Testis (tissue), 3 donors: ENCODE results near the gene ITPRIP. TPM values are rescaled to one million over a fixed set of nuclear protein-coding genes. Genes with fewer than 3 reads are reported as not detected.

Experiments used
- DNase-seq: peaks from one replicate; pipeline ENCODE4 v3.0.0-alpha.2; 2019
- H3K27ac ChIP-seq, 2 donors: fragments of 200-600 bp; sonication (generic); one replicate each; pipeline ENCODE4 v1.5.1; 2019
- H3K27me3 ChIP-seq: fragments of 200-600 bp; sonication (generic); one replicate; pipeline ENCODE4 v1.5.1; 2019
- H3K36me3 ChIP-seq: fragments of 200-600 bp; sonication (generic); one replicate; pipeline ENCODE4 v1.5.1; 2017; ENCODE audit warnings: low read depth; ENCODE audit errors: missing control alignments
- H3K4me1 ChIP-seq: fragments of 200-600 bp; sonication (generic); one replicate; pipeline ENCODE4 v1.5.1; 2019
- H3K4me3 ChIP-seq, 2 donors: fragments of 200-600 bp; sonication (generic); one replicate each; pipeline ENCODE4 v1.5.1; 2017 to 2019
- H3K9me3 ChIP-seq: fragments of 200-600 bp; sonication (generic); one replicate; pipeline ENCODE4 v1.5.1; 2017
- CTCF ChIP-seq, 3 experiments: fragments of 450-650 bp in 2 of 3; fragments of 200-600 bp in 1 of 3; sonication (generic) in 1 of 3; IDR thresholded peaks; one replicate each; pipeline ENCODE4 v1.5.1; 2016 to 2019; ENCODE audit warnings: antibody characterized with exemption in 3 of 3, mild to moderate bottlenecking in 2 of 3, moderate library complexity in 1 of 3
- POLR2A ChIP-seq: fragments of 450-650 bp; IDR thresholded peaks from one replicate; pipeline ENCODE4 v1.6.1; 2017; ENCODE audit warnings: antibody characterized with exemption, mild to moderate bottlenecking, moderate library complexity
- whole genome bisulfite sequencing, 2 donors: methylation state at CpG; one replicate each; pipeline ENCODE4 v1.1.5; 2018; 5-methylcytosine and 5-hydroxymethylcytosine counted together
- intact Hi-C: fragments of 100-400 bp; cut with DNase I; formaldehyde crosslinking; loops from one replicate; pipeline ENCODE4 v1.15.1; 2023; ENCODE audit warnings: low total_unique reads
- polyA plus RNA-seq: library from polyadenylated mRNA; stranded (reverse); fragments of 350-450 nt; fragmentation: Illumina TruSeq; extraction: RNeasy Lipid Tissue Mini Kit (QIAGEN cat#74804); gene quantifications from one replicate; pipeline ENCODE4 v1.2.3, GENCODE V29; 2014; ENCODE audit warnings: low read depth, low replicate concordance; ENCODE audit not compliant: insufficient read depth
- total RNA-seq, 2 donors: library from RNA; depleted of rRNA; stranded (reverse); fragments of >200 nt; gene quantifications; one replicate each; pipeline ENCODE4 v1.2.3, GENCODE V29; 2016

ITPRIP gene
- total and polyA plus RNA-seq, 3 donors from 2014 or later, result 21.5 to 29.5 (median 21.6) TPM

DNA sequence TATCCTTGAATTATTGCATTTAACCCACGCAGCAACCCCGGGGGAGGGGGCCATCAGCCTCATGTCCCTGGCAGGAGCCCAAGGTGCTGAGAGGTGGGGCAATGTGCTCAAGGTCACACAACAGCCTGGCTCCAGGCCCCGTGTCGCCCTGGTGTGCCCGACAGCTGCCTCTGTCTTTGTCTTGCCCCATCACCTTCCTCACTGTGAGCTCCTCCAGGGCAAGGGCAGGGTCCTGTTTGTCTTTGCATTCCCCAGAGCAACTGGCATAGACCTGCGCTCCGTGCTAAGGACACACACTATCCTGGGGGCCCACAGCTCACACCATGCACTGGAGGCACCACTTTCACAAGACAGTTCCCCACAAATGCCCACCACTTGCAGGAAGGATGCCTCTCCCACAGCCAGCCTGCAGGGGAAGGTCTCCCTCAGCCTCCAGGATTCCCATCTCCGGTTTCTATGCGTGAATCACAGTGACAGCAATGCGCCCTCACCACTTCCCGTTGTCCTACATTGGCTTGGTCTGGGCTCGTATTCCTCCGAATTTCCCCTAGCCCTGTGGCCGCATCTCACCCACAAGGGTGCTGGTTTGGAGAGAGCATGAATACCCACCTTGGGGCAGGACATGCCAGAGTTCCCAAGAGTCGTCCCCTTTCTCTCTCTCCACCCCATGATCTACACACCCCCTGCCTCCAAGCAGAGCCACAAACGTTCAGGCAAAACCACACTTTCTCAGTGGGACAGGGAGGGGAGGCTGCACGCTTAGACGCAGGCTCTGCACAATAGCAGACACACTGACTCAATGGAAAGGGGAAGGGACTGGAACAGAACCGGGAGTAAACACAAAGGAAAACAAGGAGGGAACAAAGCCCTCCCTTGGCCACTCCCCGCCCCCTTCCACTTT lies 10.3 kb downstream of the ITPRIP start:
- TF ChIP-seq POLR2A (no peak), CTCF (IDR thresholded peaks at IDR 0.05) (no peak)
- Histone ChIP-seq H3K9me3 (no peaks in the 10 kb centered on the region), H3K36me3 (no peaks in the 10 kb centered on the region), H3K4me3 (no peak overlapping the region), H3K4me1 (peaks cover 78% of the 10 kb centered on the region), H3K27me3 (no peaks in the 10 kb centered on the region), H3K27ac (peak overlapping the region; percentile 69 to 88)
- 20 to 38% methylated on average over 20 of the region's 20 CpGs for WGBS, 2 donors
- intact Hi-C loops, result no loop called here
- DNase-seq, result peak; percentile 76

GRCh38 chr10:104326991-104327610 lies 11.2 kb downstream of the ITPRIP start:
- Histone ChIP-seq H3K36me3 (no peaks in the 10 kb centered on the region), H3K9me3 (no peaks in the 10 kb centered on the region), H3K4me3 (no peak overlapping the region), H3K4me1 (peaks cover 79% of the 10 kb centered on the region), H3K27me3 (no peaks in the 10 kb centered on the region), H3K27ac (peak overlapping the region; percentile 69 to 88)
- WGBS, 2 donors, result 83 to 90% methylated on average over 9 of the region's 9 CpGs
- intact Hi-C loops, result no loop called here
- no peak for TF ChIP-seq POLR2A
- TF ChIP-seq CTCF (IDR thresholded peaks at IDR 0.05), result no peak
- no peak for DNase-seq

DNA sequence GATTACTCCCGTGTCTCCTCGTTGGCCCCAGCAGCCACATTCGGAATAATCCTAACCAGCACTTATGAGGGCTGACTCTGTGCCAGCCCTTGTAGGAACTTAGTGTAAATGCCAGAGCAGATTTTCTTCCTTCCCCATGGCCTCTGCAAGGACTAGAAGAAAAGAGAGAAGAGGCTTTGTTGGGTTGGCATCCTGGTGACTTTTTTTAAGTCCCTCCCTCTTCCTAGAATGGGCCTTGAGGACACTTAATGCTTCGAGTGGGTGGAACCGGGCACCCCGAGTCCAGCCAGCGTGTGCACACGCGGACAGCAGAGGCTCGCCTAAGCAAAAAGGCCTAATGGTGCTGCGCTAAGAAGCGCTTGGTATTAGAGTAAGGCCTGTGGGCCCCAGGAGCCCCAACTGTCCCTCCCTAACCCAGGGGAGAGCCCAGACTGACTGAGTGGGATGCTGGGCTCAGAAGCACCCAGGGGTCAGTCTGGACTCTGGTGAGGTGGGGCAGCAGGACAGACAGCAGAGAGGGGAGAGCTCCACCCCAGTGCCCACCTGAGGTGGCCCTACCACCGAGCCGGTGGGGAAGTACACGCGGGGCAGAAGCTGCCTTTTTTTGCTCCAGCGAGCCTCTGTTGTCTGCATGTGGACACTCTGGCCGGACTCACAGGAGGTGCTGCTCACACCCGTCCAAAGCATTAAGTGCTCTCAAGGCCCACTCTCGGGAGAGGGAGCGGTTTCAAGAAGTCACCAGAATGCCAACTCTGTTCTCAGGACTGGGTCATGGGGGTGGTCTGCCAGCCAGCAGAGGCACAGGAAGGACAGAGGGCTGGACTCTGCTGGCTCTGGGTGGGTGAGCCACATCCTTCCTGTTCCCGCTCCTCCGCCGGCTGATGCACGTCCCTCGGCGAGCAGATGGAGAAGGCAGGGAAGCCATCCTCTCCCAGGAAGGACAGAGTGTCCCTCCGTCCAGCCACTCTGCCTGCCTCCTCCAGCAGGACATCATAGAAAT lies 12.5 kb downstream of the ITPRIP start:
- 56 to 60% methylated on average over 22 to 26 of the region's 28 CpGs for WGBS, 2 donors
- TF ChIP-seq CTCF (IDR thresholded peaks at IDR 0.05) (no peak), POLR2A (no peak)
- H3K4me3 ChIP-seq, result no peak overlapping the region
- H3K9me3 ChIP-seq, result no peaks in the 10 kb centered on the region
- intact Hi-C loops, result no loop called here
- H3K27ac ChIP-seq, result peak overlapping the region; percentile 69 to 88
- H3K27me3 ChIP-seq, result no peaks in the 10 kb centered on the region
- no peak for DNase-seq
- peaks cover 76% of the 10 kb centered on the region for H3K4me1 ChIP-seq
- H3K36me3 ChIP-seq, result no peaks in the 10 kb centered on the region

GRCh38 chr10:104324931-104325330 lies 13.3 kb downstream of the ITPRIP start:
- DNase-seq, result no peak

More at GRCh38 chr10:104324931-104325330, 13.3 kb downstream of the ITPRIP start:
- no peak for TF ChIP-seq CTCF (IDR thresholded peaks at IDR 0.05)
- TF ChIP-seq POLR2A, result no peak
- Histone ChIP-seq H3K4me1 (peaks cover 70% of the 10 kb centered on the region), H3K9me3 (no peaks in the 10 kb centered on the region), H3K4me3 (no peak overlapping the region), H3K36me3 (no peaks in the 10 kb centered on the region), H3K27ac (peak overlapping the region; percentile 69 to 88), H3K27me3 (no peaks in the 10 kb centered on the region)
- intact Hi-C loops, result no loop called here
- 92 to 94% methylated on average over 10 of the region's 10 CpGs for WGBS, 2 donors
